HG03442 (cell line): ENCODE results near the gene DCAF5.
"Not testable (repeated sequence)": the region's sequence is repeated elsewhere in the genome, so short reads cannot be mapped to it uniquely, and the experiment has no call there.

Source experiments
- ATAC-seq: cut with Tn5 transposase; IDR thresholded peaks from one replicate; pipeline ENCODE4 v1.9.1; 2021; ENCODE audit warnings: mild to moderate bottlenecking, moderate library complexity; ENCODE audit not compliant: unreplicated experiment

The DCAF5 gene, protein sequence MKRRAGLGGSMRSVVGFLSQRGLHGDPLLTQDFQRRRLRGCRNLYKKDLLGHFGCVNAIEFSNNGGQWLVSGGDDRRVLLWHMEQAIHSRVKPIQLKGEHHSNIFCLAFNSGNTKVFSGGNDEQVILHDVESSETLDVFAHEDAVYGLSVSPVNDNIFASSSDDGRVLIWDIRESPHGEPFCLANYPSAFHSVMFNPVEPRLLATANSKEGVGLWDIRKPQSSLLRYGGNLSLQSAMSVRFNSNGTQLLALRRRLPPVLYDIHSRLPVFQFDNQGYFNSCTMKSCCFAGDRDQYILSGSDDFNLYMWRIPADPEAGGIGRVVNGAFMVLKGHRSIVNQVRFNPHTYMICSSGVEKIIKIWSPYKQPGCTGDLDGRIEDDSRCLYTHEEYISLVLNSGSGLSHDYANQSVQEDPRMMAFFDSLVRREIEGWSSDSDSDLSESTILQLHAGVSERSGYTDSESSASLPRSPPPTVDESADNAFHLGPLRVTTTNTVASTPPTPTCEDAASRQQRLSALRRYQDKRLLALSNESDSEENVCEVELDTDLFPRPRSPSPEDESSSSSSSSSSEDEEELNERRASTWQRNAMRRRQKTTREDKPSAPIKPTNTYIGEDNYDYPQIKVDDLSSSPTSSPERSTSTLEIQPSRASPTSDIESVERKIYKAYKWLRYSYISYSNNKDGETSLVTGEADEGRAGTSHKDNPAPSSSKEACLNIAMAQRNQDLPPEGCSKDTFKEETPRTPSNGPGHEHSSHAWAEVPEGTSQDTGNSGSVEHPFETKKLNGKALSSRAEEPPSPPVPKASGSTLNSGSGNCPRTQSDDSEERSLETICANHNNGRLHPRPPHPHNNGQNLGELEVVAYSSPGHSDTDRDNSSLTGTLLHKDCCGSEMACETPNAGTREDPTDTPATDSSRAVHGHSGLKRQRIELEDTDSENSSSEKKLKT

DNA sequence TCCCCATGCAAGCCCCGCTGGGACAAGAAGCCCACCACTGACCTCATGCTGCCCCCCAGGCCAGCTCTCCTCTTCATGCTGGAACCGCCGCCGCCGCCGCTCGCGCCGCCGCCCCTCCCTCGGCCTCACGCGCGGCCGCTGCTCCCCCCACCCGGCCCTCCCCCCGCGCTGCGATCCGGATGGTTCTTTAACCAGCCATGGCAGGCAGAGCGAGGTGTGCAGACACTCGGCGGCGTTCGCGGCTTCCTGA lies at the start of gene DCAF5:
Gene DCAF5 (minus strand): TSS at position 218 of the 250 bp plus-strand sequence. CDS start 141 bp downstream, at position 77.
- ATAC-seq = no peak

DNA sequence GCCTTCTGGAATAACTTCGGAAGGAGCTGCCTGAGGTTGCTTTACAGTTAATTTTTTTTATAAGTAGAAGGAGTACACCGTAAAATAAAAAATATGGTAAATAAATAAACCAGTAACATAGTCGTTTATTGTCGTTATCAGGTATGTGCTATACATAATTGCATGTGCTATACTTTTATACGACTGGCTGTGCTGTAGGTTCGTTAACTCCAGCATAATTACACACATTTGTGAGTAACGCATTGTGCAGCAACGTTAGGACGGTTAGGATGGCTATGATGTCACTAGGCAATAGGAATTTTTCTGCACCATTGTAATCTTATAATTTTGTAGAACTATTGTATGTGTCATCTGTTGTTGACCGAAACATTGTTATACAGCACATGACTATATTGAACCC lies 46.9 kb upstream of the DCAF5 start:
- ATAC-seq = no peak

DNA sequence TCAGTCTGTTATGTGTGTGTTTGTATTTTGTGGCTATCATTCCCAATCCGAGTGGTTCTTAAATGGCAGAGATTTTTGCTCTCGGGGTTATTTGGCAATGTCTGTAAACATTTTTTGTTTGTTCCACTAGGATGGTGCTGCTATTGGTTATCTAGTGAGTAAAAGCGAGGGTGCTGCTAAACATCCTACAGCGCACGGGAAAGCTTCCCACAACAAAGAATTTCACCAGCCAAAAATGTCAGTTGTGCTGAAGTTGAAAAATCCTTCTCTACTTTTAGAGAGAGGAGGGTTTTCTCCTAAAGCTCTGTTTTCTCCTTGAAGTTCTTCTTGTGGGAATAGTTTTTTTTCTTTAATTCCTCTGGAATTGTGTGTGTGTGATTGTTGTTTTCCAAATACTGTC lies 40.8 kb upstream of the DCAF5 start:
- no peak for ATAC-seq

DNA sequence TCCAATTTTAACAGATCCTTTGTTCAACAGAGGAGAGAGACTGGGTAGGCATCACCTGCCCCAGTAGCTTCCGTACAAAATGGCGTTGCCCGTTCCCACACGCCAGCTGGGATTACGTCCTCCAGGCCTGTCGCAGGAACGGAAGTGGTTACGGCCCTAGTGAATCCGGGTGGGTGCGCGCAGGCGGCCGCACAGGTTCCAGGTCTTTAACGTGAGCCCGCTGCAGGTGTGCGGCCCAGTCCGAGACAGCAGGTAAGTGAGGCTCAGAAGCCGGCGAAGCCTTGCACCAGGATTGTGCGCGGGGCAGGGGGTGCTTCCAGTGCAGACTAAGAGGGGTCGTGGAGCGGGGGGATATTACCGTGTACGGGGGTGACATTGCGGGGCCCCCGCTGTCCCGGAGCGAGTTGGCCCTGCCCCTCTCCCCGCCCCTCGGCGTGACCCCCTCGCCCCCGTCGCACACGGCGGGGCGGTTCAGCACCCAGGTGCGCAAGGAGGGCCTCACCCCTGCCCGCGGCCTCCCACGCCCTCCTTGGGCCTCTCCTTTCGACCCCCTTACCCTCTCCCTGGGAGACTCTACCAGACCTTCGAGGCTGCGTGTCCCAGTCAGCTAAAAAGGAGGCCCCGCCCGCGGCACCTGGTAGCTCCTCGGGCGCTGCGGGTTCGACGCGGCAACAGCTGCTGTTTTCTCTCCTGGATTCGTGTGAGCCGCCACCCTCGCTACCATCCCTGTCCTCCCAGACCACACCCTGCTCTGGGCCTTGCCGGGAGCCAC lies 38.6 kb upstream of the DCAF5 start, which contains the start of gene EXD2:
Gene EXD2 (plus strand): TSS at position 159 of the 772 bp plus-strand sequence. CDS start 17,973 bp downstream, outside the sequence.
- ATAC-seq = peak; percentile 82

DNA sequence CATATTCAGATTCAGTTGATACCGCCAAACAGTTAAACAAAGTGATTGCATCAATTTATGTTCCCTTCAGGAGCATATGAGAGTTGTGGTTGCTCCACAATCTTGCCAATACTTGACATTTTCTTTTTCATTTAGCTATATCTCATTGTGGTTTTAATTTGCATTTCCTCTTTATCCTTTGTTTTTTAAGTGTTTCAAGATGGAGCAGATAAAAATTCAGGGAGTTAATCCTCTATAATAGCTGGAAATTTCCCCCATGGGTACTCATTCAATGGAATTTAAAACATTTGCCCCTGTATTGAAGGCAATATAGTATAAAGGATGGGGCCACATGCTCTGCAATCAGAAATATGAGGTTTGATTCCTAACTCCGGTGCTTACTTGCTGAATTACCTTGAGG lies 37.3 kb upstream of the DCAF5 start:
- no peak for ATAC-seq

DNA sequence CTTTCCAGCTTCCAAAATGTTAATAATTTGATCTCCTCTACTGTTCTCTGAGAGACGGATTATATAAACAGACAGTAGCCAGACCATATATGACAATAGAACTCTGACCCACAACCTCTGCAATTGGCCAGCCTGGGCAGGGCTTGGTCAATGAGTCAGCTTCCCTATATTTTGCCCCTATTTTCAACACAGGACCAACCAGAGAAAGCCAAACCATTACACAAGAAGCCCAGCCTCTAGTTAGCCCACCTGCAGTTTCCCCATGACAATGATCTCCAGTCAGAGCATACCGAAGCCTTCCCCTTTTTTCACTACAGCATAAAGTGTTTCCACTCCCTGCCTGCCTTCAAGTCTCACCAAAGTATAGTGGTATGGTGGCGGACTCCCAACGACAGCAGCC lies 30.8 kb upstream of the DCAF5 start:
- ATAC-seq = no peak

DNA sequence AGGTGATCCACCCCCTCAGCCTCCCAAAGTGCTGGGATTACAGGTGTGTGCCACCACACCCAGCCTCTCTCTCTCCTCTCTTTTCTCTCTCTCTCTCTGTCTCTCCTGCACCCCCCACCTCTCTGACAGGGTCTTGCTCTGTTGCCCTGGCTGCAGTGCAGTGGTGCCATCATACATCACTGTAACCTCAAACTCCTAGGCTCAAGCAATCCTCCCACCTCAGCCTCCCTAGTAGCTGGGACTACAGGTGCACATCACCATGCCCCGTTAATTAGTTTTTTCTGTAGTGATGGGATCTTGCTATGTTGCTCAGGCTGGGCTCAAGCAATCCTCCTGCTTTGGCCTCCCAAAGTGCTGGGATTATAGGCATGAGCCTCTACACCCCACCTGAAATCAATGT lies 29.7 kb upstream of the DCAF5 start:
- not testable (repeated sequence) for ATAC-seq

DNA sequence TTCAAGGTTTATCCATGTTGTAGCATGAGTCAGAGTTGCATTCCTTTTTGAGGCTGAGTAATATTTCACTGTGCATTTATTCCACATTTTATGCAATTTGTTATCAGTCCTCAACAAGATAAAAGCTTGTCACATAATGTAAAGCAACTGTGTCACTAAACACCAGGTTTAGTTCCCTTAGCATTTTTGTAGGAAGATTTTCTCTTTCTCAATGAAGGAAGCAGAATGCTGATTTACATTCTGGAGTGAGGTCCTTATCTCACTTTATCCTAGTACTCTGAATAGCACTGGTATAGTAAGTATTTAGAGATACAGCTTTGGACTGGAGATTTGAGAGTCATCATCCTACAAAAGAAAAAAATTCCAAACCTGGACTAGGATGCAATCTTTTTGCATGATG lies 28.6 kb upstream of the DCAF5 start:
- ATAC-seq = no peak

DNA sequence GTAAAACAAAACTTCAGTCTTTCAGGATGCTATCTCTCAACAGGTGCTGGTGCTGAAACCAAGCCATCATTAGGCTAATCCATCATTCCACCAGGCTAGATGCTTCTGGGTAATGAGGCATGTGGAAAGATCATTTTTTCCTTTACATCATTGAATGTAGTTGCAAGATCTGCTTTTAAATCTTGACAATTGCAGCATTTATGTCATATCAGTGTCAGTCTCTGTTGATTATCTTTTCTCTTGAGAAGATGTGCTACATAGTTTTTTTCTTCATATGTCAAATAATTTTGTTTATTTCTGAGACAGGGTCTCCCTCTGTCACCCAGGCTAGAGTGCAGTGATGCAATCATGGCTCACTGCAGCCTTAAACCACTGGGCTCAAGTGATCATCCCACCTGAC lies 22.2 kb upstream of the DCAF5 start:
- no peak for ATAC-seq

DNA sequence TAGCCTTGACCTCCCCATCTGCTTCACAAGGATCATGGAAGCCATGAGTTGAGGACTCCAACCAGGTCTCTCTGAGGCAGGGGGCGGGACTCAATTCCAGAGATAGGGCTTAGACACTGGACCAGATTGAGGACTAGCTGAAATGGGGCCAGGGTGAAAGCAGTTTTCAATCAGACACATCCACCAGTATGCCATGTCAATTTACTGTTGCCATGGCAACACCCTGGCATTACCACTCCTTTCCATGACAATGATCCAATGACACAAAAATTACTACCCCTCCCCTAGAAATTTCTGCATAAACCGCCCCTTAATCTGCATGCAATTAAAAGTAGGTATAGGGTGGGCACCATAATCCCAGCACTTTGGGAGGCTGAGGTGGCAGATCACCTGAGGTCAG lies 18.6 kb upstream of the DCAF5 start:
- ATAC-seq = no peak

DNA sequence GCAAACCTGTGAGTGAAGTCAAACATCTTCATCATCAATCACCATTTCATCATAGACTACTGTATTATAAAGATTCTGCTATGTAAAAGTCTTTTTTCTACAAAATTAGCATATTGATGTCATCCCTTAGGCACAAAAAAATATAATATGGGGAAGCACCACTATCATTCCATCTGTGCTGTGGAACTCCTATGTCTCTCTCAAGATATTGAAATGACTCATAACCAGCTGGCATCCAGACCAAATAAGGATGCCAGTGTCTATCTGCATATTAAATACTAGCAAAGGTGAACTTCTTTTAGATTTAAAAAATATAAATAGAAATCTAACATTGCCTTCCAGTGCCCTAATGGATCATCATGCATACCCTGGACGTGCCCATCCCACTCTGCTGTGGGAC lies 17.9 kb upstream of the DCAF5 start:
- ATAC-seq = no peak

DNA sequence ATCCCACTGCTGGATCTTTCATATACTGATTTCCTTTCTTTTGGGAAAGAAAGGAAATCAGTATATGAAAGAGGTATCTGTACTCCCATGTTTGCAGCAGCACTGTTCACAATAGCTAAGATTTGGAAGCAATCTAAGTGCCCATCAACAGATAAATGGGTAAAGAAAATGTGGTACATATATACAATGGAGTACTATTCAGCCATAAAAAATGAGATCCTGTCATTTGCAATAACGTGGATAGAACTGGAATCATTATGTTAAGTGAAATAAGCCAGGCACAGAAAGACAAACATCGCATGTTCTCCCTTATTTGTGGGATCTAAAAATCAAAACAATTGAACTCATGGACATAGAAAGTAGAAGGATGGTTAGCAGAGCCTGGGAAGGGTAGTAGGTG lies 12.9 kb upstream of the DCAF5 start:
- not testable (repeated sequence) for ATAC-seq

DNA sequence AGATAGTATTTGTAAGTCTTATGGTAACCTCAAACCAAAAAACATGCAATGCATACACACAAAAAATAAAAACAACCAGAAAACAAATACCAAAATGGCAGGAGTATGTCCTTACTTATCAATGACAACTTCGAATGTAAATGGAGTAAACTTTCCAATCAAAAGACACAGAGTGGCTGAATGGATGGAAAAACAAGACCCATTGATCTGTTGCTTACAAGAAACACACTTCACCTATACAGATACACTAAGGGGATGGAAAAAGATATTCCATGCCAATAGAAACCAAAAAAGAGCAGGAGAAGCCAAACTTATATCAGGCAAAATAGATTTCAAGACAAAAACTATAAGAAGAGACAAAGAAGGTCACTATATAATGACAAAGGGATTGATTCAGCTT lies 8.7 kb upstream of the DCAF5 start:
- no peak for ATAC-seq

DNA sequence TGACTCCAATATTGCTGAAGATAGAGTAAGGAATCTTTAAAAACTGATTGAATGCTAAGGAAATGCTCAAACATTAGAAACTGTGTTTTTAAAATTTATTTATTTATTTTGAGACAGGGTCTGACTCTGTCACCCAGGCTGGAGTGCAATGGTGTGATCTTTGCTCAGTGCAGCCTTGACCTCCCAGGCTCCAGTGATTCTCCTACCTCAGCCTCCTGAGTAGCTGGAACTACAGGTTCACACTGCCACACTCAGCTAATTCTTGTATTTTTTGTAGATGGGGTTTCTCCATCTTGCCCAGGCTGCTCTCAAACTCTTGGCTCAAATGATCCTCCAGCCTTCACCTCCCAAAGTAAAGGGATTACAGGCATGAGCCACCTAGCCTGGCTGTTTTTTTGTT lies 3.3 kb upstream of the DCAF5 start:
- no peak for ATAC-seq

DNA sequence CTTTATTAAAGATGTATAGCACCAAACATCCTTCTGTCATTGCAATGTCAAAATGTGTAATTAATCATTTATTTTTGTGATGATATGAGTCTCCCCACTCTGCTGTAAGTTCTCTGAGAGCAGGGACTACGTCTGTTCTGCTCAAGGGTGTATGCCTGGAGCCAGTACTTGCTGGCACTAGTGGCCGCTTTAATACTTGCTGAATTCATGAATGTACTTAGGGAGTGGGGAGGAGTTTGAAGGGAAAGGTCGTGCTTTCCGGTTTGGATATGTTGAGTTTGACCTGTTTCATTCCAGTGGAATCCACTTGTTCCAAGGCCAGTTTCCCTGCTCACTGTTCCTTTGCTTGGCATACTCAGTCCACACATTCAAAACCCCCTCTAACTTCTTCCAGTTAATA lies 1.9 kb upstream of the DCAF5 start:
- no peak for ATAC-seq

DNA sequence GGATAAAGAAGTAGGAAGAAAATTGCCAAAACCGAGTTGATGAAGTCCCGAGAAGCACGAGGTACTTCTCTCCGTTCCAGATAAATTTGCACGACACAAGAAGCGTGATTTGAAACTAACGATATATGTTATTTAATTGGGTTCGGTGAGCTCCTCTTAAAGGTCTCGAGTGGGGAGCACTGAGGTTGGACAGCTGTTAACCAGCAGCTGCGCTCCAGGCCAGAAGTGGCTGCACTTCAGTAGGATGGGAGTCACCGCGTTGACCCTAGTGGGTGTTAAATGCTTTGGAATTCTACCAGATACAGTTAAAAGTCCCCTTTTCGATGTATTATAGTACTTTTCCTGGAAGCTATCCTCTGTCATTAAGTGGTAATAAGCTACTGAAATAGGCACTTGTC lies 953 bp upstream of the DCAF5 start:
- no peak for ATAC-seq

DNA sequence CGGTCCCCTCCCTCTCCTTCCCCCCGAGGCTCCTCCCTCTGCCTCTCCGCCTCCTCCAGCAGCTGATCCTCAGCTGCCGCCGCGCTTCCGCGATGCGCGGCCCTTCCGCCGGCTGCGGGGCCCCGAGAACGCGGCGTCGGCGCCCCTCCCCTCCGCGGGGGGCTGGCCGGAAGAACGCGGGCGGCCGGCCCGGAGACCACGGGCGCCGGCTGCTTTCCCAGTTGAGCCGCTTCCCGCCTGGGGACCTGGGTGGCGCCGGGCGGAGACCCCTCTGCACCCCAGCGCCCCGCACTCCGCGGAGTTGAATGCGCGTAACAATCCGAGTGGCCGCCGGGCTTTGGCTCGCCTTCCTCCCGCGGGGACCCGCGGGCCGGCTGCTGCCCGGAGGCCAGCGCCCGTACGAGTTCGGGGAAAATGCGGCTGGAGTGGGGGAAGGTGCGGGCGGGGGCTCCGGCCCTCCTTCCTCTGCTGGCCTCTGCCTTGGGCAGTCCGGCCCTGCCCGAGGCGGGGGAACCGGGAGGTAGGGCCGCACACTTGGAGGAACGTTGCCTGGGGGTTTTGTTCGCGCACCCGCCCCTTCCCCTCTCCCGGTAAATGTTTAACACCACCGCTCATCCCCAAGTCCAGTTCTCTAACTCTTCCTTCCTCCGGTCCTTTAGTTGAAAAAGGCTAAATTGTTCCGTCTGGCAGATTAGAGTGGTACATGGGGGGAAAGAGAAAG lies 393 bp upstream of the DCAF5 start:
- ATAC-seq = peak; percentile 81

DNA sequence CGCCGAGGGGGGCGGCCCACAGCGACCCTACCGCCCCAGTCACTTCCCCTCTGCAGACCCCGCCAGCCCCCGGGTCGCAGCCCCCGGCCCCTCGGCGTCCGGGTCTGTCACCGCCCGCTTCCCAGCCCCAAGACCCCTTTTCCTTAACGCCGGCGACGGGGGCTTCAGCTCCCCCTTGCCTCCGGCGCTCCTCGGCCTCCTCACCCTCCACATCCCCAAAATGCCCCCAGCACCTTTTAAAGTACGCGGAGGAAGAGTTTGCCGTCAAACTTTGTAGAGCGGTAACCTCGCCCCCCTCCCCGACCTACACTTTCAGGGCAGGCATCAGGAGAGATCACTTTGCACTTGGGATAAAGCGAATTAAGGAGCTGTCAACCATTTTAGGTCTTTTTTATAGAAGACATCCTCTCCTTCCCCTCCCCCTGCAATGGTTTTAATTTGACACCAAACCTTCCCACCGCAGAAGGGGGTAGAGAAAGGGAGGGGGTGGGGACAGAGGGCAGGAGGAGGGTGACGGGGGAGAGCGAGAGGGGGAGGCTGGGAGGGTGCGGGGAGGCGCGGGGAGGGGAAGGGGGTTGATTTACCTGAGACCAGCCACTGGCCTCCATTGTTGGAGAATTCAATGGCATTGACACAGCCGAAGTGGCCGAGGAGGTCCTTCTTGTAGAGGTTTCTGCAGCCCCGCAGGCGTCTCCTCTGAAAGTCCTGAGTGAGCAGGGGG lies 578 bp downstream of the DCAF5 start:
- peak; percentile 5 for ATAC-seq

DNA sequence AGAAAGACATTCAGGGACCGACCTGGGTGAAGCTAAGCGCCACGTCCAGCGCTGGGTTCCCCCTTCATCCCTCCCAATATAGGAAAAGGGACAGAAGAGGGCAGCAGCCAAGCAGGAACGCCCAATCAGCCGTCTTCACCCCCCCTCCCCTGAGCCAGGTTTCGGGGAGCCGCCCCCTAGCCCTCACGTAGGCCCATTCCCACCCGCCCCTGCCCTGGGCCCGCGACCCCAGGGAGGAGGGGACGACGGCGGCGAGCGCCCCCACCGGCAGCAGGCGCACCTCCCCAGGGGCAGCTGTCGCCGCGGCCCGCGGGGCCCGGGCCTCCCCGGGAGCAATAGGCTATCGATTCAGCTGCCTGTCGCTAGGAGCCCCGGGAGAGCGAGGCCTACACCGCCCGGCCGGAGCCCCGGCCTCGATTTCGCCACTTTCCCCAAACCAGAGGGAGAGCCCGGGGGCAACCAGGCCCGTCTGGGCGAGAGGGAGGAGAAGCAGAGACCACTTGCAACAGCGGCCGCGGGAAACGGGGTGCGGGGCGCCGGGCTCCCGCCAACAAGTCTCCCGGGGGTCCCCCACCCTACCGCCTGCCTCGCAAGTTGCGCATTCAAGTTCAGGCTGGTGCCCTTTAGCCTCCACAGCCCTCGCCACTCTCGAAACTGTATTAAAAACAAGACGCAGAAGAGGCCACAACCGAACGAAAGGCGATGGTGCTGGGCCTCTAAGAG lies 1.3 kb downstream of the DCAF5 start:
- ATAC-seq = peak; percentile 35
